HG03469 (cell line): ENCODE measurements around the gene ZNF358.
"Not testable (repeated sequence)": the region's sequence is repeated elsewhere in the genome, so short reads cannot be mapped to it uniquely, and the experiment has no call there.

Experiments
- ATAC-seq: cut with Tn5 transposase; IDR thresholded peaks from one replicate; pipeline ENCODE4 v1.9.1; 2021; ENCODE audit warnings: mild to moderate bottlenecking, moderate library complexity, moderate number of reproducible peaks; ENCODE audit not compliant: unreplicated experiment

The ZNF358 gene

GRCh38 chr19:7534531-7535046, 18.7 kb downstream of the ZNF358 start:
- ATAC-seq: no peak

GRCh38 chr19:7535047-7535997, 19.4 kb downstream of the ZNF358 start, which contains the start of gene PNPLA6:
PNPLA6 (plus strand) TSS chr19:7535717; CDS start chr19:7535789, 72 bp downstream.
- ATAC-seq: peak; percentile 62

GRCh38 chr19:7535998-7536695, 20.2 kb downstream of the ZNF358 start:
- no peak for ATAC-seq

- not testable (repeated sequence) for ATAC-seq
Measured at GRCh38 chr19:7538990-7539389, 23.1 kb downstream of the ZNF358 start.

GRCh38 chr19:7539827-7540425, 24.0 kb downstream of the ZNF358 start:
- ATAC-seq: no peak

DNA sequence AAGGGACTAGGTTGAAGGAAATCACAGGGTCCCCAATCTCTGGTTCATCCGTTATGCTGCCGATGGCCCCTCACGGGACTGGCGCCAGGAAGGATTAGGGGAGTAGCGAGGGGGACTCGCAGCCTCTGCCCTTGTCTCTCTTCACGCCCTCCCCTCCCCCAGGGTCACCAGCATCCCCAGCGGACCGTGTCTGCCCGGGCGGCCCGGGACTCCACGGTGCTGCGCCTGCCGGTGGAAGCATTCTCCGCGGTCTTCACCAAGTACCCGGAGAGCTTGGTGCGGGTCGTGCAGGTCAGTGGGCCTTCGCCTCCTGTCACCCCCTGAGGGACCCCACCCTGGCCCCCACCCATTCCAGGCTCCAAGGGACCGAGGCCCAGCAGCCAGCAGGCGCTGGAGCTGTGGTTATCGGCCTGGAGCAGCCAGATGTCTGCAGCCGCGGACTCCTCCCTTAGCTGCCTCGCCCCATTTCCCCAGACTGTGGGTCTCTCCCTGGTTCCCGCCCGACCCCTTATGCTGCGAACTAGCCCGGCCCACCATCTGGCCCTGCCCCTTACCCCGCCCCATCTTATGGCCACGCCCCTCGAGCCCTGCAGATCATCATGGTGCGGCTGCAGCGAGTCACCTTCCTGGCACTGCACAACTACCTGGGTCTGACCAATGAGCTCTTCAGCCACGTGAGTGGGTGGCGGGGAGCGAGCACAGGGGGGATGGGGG, 25.0 kb downstream of the ZNF358 start:
- ATAC-seq: no peak

DNA sequence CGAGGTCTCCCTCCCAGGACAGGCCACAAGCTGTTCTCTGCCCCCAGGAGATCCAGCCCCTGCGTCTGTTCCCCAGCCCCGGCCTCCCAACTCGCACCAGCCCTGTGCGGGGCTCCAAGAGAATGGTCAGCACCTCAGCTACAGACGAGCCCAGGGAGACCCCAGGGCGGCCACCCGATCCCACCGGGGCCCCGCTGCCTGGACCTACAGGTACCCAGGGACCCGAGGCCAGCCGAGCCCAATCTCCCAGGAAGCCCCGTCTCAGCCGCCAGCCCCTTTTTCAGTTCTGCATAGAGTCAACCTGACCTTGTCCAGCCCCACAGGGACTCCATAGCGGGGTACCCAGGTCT, 25.5 kb downstream of the ZNF358 start:
- no peak for ATAC-seq

DNA sequence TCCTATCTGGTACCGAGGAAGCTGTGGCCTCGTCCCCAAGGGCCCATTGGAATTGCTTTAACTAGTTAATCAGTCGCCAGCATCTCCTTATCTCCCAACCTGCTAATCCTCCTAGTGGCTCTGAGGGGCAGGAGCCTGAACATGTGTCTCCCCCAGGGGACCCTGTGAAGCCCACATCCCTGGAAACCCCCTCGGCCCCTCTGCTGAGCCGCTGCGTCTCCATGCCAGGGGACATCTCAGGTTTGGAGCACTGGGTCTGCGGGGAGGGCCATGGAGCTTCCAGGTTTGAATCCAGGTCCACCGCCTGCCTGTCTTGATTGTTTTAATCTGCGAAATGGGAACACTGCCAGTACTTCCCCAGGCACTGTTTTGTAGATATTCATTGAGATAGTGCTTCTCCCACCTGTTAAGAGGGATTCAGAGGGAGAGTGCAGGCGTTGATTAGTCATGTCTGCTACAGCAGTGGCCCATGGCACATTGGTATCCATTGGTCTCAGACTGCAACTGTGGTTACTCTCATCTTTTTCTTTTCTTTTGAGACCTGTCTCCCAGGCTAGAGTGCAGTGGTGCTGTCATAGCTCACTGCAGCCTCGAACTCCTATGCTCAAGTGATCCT, 26.0 kb downstream of the ZNF358 start:
- no peak for ATAC-seq

DNA sequence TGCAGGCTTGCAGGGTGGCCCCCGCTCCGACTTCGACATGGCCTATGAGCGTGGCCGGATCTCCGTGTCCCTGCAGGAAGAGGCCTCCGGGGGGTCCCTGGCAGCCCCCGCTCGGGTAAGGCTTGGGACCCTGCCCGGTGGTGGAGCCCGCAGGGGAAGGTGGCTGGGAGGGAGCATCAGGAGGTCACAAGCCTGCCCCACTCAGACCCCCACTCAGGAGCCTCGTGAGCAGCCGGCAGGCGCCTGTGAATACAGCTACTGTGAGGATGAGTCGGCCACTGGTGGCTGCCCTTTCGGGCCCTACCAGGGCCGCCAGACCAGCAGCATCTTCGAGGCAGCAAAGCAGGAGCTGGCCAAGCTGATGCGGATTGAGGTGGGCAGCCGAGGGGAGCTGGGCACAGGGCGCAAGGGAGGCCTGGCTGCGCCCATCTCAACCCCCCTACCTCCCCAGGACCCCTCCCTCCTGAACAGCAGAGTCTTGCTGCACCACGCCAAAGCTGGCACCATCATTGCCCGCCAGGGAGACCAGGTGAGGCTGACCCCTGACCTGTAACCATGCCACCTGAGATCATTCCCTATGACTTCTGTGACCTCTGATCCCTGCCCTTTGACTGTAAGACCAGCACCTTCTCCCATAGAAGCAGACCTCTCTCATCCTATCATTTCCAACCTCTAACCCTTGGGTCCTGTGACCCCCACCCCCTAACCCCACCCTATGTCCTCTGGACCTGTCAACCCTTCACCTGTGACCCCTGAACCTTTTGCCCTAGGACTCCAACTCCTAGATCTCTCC, 26.8 kb downstream of the ZNF358 start:
- ATAC-seq: no peak

DNA sequence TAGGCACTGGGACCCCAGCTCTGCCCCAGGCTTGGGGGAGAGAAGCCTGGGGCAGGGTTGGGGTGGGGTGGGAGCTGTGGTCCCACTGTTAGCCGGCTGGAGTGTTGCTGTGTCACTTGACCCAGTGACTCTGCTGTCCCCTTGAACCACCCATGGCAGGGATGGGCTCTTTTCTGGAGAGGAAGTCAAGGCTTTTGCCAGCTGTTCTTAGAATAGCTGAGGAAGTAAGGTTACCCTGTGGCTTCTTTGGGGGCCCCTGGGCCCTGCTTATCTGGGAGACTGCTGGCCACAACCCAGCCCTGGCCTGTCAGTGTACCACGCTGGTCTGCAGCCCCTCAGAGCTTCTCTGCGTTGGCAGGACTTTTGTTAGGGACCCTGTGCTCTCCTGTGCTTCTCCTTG, 28.7 kb downstream of the ZNF358 start:
- ATAC-seq: no peak

DNA sequence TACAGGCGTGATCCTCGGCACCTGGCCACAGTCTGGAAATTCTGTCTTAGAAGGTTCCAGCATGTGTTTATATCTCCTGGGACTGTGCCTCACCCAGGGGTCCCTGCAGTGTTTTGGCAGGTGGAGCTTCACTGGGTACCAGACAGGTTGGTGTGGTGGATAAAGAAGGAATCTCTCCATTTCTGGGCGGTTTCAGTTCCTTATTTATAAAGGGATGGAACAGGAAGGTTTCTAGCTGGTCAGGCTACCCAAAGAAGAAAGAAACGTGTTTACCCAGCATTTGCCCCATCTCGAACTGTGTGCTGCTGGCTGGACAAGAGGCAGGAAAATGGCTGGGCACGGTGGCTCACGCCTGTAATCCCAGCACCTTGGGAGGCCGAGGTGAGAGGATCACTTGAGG, 29.4 kb downstream of the ZNF358 start:
- ATAC-seq: no peak

DNA sequence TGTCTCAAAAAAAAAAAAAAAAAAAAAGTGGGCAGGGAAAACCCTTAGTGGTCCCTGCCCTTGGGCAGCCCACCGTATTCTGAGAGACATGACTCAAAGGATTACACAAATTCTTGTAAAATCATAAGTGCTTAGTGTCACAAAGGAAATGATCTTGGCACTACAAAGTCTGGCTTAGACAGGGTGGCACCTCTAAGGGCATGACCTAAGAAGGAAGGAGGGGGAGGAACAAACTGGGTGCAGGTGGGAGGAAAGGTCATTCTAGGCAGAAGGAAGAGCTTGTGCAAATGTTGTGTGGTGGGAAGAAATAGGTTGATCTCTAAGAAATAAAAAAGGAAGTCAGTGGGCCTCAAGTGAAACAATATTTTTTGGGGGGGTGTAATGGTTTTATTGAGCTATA, 30.0 kb downstream of the ZNF358 start:
- no peak for ATAC-seq

DNA sequence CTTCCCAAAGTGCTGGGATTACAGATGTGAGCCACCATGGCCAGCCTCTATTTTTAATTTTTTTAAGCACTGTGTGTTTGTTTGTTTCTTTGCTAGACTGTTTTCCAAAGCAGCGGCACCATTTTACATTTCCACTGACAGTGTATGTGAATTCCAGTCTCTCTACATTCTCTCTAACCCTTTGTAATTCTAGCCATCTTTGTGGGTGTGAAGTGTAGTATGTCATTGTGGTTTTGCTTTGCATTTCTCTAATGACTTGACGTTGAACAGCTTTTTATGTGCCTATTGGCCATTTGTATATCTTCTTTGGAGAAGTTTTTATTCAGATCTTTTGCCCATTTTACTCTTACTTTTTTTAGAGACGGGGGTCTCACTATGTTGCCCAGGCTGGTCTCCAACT, 31.3 kb downstream of the ZNF358 start:
- ATAC-seq: no peak

- ATAC-seq: no peak
Measured at GRCh38 chr19:7549429-7550148, 33.7 kb downstream of the ZNF358 start.

- ATAC-seq: no peak
Measured at GRCh38 chr19:7550169-7550770, 34.4 kb downstream of the ZNF358 start.

GRCh38 chr19:7550987-7551761, 35.3 kb downstream of the ZNF358 start:
- no peak for ATAC-seq

DNA sequence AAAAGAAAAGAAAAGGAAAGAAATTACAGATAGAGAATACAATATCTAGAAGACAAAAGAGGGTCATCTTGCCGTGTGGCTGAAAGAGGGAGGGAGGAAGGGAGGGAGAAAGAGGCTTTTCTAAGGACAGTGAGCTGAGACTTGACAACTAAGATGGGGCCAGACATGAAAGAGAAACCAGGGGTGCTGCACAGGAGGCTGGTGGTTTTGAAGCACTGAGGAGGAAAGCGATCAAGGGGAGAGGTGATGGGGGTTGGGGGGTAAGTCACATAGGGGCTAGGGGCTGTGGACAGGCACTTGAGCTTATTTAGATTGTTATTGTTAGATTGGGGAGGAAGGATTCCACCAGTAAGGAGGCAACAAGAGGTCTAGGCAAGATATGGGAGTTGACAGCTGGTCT, 36.9 kb downstream of the ZNF358 start:
- ATAC-seq: no peak

DNA sequence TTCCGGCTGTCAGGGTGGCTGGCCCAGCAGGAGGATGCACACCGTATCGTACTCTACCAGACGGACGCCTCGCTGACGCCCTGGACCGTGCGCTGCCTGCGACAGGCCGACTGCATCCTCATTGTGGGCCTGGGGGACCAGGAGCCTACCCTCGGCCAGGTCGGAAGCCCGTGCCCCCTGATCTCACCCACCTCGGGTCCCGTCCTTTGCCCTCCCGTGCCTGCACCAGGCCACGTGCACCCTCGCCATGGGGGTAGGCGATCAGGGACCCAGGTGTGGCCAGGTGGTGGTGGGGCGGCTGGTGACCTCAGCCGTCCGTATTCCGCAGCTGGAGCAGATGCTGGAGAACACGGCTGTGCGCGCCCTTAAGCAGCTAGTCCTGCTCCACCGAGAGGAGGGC, 38.7 kb downstream of the ZNF358 start:
- no peak for ATAC-seq
